Putamen (tissue), 1 donor: ENCODE data around the gene GPR146.
"Not testable (repeated sequence)": the region's sequence is repeated elsewhere in the genome, so short reads cannot be mapped to it uniquely, and the experiment has no call there.

Experiments used
- DNase-seq: peaks from one replicate; pipeline ENCODE4 v3.0.0-alpha.2; 2016; ENCODE audit warnings: low spot score

GPR146 gene

DNA sequence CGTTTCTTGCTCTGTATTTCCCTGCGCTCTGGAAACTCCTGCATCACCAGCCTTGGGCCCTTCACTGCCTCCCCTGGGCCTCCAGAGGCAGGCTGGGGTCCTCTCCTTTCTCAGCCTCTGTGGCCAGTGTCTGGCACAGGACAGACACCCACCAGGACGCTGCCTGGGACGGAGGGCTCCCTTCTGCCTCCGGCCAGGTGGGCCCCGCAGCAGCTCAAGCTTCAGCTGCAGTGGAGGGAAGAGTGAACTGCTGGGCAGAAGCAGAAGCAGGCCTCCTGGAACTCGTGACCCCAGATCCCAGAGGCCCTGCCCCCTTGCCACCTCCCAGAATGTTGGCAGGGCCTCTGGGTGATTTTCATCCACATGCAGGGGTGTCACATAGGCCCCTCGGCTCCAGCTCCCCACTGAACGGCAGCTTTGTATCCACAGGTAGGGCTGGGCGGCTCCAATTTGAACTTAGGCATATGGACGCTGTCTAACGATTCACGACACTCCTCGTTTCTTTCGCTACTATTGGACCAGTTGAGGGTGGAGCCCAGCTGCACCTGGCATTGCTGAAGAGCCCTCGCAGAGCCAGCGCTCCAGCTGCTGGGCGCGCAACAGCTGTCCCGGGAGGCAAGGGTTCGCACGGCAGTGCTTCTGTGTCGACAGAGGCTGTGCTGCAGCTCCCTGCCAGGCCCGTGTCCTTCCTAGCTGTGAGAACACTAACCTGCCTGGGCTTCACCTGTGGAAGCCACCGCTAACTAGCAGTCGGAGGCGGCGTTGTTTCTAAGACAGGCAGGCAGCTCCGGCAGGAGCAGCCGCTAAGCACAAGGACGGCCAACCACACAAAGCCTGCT lies 18.4 kb upstream of the GPR146 start:
- no peak for DNase-seq

DNA sequence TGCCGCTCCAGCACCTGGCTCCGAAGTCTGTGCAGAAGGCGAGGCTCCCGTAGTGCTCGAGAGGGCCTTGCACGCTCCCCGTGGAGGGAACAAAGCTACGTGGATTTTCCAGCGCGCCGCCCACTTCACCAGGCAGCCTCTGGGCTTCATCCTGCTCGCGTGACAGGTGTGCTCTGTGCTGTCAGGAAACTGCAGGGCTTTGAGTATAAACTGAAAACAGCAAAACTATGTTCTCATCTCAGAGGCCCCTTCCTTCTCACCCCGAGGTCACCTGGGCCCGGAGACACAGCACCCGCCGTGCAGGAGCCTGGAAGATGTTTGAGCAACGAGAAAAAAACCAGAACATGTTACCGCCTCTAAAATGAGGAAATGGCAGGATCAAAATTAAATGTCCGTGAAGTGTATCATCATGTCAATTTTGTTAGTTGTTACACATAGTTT lies 17.6 kb upstream of the GPR146 start:
- no peak for DNase-seq

DNA sequence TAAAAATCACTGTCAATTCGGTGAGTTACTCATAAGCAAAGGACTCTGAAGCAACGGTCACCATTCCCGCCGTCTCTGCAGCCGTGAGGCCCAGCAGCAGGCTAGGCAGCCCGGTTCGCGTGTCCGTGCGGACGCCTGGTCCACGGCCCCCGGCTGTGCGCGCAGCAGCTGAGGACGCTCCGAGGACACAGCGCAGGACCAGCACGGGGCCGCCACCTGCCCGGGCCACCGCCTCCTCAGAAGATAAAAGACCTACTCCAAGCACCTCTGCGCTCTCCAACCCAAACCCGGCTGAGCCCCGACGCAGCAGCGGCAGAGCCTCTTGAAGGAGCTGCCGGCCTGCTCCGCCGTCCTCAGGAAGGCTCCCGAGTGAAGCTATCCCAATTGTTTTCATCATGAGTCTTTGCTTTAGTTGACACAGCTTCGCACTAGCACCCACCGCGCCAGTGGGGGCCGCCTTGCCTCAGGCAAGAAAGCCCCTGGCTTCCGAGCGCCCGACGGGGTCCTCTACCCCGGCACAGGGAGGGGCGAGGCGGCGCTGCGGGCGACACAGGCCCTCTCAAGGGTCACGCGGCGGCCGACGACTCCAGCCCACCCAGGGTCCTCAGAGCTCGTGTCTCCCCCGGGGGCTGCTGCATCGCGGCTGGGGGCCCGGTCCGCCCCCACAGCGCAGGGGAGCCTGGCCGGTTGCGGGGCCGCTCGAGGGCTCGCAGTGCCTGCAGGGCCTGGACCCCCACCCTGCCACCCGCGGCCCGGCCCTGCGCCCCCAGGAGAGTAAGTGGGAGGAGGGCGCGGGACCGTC lies 16.9 kb upstream of the GPR146 start:
- DNase-seq, result no peak

DNA sequence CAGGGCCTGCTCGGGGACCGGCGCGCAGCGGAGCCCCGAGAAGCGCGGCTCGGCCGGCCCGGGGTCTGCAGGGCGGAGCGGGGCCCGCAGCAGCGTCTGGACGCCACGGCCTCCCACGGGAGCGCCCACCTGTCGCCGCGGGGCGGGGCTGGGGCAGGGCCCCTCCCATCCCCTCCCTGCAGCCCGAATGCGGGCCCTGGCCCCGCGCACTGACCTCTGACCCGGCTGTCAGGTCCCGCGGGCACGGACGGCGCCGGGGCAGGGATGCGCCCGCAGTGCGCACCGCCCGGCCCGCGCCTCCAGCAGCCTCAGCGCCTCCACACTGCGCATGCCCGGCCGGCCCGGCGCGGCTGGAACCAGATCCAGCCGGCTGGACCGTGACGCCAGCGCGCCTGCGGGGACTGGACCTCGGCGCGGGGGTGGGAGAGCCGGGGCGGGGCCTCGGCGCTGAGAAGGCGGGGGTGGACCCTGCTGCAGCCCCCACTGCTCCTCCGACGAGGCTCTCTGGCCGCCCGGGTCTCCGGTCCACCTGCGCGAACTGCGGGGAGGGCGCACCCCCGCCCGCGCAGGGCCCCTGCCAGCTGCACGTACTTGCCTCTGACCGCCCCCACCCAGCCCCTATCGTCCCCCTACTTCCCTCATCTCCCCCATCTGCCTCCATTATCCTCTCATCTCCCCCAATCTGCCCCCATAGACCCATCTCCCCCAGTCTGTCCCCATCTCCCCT lies 16.1 kb upstream of the GPR146 start:
- DNase-seq, result peak; percentile 87

DNA sequence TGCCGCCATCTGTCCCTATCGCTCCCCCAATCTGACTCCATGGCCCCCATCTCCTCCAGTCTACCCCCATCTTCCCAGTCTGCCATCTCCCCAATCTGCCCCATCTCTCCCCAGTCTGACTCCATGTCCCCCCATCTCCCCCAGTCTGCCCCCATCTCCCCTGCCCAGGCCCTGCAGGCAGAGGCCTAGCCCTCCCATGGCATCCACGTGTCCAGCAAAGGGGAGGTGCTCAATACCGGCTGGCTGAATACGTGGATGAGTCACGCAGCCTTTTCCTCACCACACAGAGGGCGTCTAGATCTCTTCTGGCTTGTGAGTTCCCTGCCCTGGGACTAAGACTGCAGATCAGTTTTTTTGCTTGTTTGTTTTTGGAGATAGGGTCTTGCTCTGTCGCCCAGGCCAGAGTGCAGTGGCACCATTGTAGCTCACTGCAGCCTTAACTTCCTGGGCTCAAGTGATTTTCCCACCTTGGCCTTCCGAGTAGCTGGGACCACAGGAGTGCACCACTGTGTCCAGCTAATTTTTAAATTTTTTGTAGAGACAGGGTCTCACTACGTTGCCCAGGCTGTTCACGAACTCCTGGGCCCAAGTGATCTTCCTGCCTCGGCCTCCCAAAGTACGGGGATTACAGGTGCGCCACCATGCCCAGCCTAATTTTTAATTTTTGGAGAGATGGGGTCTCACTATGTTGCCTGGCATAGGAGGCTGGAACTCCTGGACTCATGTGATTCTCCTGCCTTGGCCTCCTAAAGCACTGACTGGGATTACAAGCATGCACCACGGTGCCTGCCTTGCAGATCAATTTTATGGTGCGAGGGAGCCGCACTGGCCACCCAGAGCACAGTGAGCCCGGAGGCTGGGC lies 15.3 kb upstream of the GPR146 start:
- DNase-seq, result peak; percentile 82

DNA sequence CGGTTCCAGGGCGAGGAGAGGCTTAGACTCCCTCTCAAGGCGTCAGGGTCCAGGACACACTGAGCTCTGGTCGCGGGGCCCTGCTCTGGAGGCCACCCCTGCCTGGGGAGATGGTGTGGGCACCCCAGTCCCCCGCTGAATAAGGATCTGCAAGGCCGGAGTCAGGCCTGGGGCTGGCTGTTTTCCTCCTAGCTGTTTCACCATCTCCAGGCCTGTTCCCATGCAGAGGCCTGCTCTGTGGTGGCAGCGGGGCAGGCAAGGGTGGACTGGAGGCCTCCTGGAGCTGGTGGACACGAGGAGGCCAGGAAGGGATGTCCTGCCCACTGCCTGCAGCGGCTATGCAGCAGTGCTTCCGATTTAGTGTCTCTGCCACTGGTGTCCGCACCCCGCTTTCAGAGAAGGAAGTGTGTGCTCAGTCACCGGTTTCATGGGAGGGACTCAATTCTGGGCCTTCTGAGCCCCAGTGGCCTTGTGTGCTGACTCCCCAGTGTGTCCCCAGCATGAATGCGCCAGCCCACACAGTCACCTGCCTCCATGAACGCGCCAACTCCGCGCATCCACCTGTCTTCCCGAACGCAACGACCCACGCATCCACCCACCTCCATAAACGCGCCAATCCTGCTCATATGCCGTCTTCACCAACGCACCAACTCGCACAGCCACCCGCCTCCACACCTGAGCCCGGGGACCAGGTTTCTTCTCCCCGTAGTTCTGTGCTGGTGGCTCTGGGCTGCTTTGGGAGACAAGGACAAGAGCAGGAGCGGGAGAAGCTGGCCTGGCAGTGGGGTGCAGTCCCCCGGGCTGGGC lies 14.5 kb upstream of the GPR146 start:
- DNase-seq, result peak; percentile 79

DNA sequence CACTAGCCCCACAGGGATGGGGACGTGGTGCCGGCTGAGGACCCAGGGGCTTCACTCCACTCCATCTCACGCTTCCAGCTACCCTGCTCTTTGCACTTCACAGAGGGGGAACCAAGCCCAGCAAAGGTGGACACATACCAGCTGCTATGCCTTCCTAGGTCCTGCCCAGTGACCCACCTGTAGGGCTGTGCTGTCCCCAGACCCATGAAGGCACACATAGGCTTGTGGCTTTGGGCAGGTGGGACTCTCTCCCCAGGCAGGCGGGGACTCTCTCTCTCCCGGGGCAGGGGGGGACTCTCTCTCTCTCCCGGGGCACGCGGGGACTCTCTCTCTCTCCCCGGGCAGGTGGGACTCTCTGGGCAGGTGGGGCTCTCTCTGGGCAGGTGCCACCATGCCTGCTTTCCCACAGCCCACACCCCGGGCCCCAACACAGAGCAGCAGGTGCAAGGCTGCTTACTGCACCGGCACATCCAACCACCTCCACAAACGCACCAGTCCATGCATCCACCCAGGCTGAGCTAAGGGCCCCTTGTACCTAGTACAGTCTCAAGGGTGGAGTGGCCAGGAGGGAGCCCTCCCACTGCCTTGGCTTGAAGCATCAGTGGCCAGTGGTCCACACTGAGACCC lies 13.8 kb upstream of the GPR146 start:
- no peak for DNase-seq

DNA sequence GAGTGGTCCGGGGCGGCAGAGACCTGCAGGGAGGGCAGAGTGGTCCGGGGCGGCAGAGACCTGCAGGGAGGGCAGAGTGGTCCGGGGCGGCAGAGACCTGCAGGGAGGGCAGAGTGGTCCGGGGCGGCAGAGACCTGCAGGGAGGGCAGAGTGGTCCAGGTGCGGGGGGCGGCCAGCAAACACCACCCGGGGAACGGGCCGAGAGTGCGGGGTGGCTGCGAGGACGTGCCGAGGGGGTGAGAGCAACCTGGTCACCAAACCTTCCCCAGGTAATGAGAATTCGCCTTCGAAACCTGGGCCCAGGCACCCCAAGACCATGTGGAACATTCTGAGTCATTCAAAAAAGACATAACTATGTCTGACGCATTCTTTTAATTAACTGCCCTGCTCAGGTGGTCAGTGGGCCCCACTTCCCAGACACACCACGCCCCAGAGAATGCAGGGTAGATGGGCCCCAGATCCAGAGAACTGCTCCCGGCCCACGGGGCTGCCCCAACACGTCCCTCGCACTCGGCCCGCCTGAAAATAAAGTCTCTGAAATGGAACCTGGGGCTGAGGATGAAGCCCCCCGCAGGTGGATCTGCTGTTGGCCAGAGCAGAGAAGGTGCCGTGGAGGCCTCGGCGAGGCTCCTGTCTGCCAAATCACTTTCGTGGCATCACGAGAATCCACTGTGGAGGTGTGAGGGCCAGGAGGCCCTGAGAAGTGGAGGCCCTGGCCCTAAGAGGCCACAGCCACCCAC lies 12.5 kb upstream of the GPR146 start:
- no peak for DNase-seq

DNA sequence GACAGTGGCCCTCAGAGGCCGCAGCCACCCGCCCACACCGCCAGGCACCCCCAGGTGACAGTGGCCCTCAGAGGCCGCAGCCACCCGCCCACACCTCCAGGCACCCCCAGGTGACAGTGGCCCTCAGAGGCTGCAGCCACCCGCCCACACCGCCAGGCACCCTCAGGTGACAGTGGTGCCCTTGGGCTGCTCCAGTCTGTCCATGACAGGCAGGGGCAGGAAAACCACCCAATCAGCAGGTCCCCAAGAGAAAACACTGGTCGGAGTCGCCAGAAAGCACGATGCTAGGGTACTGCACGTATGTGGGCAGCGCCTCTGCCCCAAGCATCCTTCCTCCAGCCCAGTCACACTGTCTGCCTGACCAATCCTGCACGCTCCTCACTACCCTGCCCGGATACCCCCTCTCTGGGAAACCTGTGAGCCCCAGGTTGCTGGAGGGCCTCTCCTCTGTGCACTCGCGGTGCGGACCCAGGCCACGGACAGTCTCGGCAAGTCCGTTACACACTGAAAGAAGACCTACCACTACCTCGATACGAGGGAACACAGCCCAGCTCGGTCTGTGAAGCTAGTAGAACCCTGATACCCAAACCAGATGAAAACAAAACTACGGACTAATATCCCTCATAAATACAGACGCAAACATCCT lies 11.7 kb upstream of the GPR146 start:
- no peak for DNase-seq

DNA sequence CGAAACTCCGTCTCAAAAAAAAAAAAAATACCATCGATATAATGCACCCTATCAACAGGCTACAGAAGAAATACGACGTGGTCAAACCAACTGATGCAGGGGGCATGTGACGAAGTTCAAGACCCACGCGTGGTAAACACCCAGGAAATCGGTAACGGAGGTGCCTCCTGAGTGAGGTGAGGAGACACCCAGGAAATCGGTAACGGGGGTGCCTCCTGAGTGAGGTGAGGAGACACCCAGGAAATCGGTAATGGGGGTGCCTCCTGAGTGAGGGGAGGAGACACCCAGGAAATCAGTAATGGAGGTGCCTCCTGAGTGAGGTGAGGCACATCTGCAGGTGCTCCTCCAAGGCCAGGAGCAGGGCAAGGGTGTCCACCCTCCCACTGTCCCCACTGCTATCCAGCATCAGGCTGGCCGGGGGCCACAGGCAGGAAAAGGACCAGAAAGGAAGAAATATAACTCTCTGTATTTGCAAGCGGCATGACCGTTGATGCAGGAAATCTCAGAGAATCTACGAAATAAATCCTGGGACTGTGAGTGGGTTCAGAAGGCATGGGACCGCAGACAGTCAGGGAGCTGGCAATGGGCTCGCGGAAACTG lies 10.7 kb upstream of the GPR146 start:
- no peak for DNase-seq

DNA sequence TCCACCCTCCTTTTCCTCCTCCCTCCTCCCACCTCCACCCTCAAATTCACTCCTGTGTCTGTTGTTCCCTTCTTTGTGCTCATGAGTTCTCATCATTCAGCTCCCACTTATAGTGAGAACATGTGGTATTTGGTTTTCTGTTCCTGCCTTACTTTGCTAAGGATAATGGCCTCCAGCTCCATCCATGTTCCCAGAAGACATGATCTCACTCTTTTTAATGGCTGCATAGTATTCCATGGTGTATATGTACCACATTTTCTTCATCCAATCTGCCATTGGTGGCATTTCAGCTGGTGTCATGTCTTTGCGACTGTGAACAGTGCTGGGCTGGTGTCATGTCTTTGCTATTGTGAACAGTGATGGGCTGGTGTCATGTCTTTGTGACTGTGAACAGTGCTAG lies 9.6 kb upstream of the GPR146 start:
- not testable (repeated sequence) for DNase-seq

DNA sequence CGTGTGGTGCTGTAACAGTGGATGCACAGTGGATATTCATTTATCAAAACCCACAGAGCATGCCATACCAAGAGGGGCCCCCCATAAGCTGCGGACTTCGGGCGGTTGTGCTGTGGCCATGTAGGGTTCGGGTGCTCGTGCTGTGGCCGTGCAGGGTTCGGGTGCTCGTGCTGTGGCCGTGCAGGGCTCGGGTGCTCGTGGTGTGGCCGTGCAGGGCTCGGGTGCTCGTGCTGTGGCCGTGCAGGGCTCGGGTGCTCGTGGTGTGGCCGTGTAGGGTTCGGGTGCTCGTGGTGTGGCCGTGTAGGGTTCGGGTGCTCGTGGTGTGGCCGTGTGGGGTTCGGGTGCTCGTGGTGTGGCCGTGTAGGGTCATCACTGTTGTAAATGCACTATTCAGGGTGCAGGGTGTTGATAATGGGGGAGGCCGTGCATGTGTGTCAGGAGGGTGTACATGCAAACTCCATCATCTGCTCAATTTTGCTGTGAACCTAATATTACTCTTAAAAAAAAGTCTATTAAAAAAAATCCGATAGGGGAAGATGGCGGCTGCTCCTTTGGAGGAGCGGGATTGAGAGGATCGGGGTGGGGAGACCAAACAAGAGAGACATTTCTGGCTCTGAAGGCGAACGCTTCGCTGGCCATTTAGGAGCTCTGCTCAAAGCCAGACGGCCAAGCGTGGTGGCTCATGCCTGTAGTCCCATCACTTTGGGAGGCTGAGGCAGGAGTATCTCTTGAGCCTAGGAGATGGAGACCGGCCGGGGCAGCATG lies 8.0 kb upstream of the GPR146 start:
- DNase-seq, result not testable (repeated sequence)

DNA sequence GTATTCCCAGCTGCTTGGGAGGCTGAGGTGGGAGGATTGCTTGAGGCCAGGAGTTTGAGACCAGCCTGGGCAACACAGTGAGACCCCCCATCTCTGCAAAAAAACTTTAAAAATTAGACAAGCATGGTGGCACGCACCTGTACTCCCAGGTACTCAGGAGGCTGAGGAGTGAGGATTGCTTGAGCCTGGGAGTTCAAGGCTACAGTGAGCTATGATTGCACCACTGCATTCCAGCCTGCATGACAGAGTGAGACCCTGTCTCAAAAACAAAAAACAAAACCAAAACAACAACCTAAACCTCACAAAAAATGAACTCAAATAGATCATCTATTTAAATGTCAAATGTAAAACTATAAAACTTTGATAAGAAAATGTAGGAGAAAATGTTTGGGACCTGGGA lies 4.1 kb upstream of the GPR146 start:
- not testable (repeated sequence) for DNase-seq

DNA sequence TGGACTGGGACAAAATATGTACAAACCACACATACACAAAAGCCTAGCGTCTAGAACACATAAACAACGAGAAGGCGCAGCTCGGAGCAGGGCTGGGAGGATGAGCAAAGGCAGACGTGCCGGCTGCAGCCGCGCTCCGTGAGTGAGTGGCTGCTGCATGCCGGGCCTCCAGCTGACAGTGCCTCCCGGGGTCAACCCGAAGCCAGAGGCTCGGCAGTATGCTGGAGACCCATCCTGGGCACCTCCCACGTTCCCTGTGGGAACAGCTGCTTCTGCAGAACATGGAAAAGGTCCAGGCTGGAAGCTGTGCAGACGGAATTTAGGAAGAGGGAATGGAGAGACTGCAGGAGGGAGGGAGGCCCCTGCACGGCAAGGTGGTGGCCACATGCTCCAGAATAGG lies 3.6 kb upstream of the GPR146 start:
- no peak for DNase-seq

DNA sequence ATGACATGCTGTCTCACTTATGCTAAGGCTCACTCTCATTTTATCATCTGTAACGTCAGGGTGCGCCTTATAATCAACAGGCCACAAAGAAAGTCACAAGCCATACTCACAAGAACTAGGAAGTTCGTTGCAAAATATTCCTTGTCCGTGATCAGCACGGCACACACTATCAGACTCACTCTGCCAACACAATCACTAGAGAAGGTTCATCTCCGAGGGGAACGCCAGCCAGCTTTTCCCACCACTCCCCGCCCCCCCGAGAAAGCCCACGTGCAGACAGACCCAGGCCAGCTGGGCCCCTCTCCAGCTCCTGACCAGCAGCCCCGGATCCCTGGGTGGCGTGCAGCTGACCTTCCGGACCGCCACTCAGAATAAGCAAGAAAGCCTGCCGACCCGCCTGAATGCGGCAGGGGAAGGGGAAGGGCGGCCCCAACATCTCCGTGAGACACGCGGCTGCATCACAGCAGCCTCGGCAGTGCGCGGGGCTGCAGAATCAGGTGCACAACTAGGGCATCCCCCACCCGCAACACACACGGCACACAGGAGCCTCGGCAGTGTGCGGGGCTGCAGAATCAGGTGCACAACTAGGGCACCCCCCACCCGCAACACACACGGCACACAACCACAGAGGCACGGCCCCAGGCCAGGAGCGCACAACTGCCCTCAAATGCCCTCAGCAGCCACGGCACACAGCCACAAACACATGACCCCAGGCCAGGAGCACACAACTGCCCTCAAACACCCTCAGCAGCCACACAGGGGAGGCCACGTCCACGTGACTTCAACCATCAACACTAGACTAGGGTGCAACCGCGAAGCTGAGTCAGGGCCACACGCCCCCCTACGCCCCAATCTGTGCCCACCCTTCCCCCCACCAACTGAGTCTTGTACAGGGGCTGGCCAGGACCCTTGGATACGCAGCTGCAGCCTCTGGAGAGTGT lies 2.5 kb upstream of the GPR146 start:
- DNase-seq, result no peak

DNA sequence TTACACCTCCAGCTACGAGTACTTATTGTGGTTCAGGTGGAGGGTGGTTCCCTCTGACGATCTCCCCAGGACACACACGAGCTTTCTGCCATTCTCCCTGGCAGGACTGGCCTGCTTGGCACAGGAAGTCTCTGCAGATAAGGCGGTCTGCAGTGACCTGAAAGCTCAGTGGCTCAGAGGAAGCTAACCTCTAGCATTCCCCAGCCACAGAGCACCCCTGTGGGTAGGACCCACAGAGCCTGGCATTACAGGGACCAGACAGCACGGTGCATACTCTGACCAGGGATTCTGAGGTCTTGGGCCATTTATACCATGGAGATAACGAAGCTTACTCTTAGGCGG lies 1.9 kb upstream of the GPR146 start:
- no peak for DNase-seq
